ENCODE data around the gene TMEM123. TPM values are rescaled to one million over a fixed set of nuclear protein-coding genes. Genes with fewer than 3 reads are reported as not detected.
"Not testable (repeated sequence)": the region's sequence is repeated elsewhere in the genome, so short reads cannot be mapped to it uniquely, and the experiment has no call there.

Gene TMEM123
- total and polyA plus RNA-seq, 2 donors from 2014 or later: 57.0 to 143 TPM

DNA sequence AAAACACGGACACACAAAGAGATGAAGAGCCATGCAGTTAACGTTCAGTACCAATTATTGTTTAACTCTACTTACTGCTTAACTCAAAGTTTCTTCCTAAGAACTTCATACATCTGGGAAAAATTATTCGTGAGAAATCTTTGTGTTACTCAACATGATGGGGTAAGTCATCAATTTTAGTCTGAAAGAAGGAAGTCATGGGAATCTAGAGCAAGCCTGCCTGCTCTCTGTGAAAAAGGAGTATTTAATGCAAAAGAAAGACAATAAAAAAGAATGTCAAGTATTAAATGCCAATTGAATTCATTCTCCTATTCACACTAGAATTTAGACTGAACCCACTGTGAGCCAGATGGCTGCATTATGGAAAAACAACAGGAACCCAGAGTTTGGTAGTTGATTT lies 16.0 kb downstream of the TMEM123 start:
- Histone ChIP-seq H3K36me3 (ENCODE audit: control insufficient read depth in 2 of 3, insufficient read depth in 3 of 3, low read length in 3 of 3) (no peaks in the 10 kb centered on the region), H3K4me3 (ENCODE audit: low read length in 3 of 3) (no peak overlapping the region), H3K9ac (ENCODE audit: low read length in 3 of 3) (no peak overlapping the region), H3K27me3 (ENCODE audit: control insufficient read depth, insufficient read depth, low read length) (no peaks in the 10 kb centered on the region), H3K27ac (ENCODE audit: low read depth in 2 of 2, low read length in 2 of 2) (no peak overlapping the region), H3K4me1 (ENCODE audit: control insufficient read depth in 2 of 3, insufficient read depth in 2 of 3, low read depth in 1 of 3, low read length in 3 of 3) (no peaks in the 10 kb centered on the region), H3K9me3 (ENCODE audit: control insufficient read depth in 2 of 3, insufficient read depth in 1 of 3, low read length in 3 of 3) (no peaks in the 10 kb centered on the region)
- intact Hi-C loops (cut with DNase I): no loop called here
- no peak for DNase-seq
- TF ChIP-seq, protein P1, sequence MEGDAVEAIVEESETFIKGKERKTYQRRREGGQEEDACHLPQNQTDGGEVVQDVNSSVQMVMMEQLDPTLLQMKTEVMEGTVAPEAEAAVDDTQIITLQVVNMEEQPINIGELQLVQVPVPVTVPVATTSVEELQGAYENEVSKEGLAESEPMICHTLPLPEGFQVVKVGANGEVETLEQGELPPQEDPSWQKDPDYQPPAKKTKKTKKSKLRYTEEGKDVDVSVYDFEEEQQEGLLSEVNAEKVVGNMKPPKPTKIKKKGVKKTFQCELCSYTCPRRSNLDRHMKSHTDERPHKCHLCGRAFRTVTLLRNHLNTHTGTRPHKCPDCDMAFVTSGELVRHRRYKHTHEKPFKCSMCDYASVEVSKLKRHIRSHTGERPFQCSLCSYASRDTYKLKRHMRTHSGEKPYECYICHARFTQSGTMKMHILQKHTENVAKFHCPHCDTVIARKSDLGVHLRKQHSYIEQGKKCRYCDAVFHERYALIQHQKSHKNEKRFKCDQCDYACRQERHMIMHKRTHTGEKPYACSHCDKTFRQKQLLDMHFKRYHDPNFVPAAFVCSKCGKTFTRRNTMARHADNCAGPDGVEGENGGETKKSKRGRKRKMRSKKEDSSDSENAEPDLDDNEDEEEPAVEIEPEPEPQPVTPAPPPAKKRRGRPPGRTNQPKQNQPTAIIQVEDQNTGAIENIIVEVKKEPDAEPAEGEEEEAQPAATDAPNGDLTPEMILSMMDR (IDR thresholded peaks at IDR 0.05; ENCODE audit: borderline replicate concordance, extremely low read depth, insufficient read depth): no peak
- FAIRE-seq: no peak

DNA sequence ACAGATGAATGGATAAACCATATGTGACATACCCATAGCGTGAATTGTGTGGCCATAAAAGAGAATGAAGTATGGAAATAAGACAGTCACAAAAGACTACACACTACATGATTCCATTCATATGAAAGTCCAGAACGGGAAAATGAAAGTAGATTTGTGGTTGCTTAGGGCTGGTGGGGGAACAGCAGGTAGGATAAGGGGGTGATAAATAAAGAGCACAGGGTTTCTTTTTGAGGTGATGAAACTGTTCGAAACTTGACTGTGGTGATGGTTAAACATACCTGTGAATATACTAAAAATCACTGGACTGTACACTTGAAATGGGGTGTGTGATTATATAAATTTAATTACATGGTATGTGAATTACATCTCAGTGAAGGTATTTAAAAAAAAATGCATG lies 16.9 kb downstream of the TMEM123 start:
- intact Hi-C loops (cut with DNase I): no loop called here
- Histone ChIP-seq H3K4me1 (ENCODE audit: control insufficient read depth in 2 of 3, insufficient read depth in 2 of 3, low read depth in 1 of 3, low read length in 3 of 3) (no peaks in the 10 kb centered on the region), H3K9ac (ENCODE audit: low read length in 3 of 3) (no peak overlapping the region), H3K36me3 (ENCODE audit: control insufficient read depth in 2 of 3, insufficient read depth in 3 of 3, low read length in 3 of 3) (no peaks in the 10 kb centered on the region), H3K27me3 (ENCODE audit: control insufficient read depth, insufficient read depth, low read length) (no peaks in the 10 kb centered on the region), H3K9me3 (ENCODE audit: control insufficient read depth in 2 of 3, insufficient read depth in 1 of 3, low read length in 3 of 3) (no peaks in the 10 kb centered on the region), H3K27ac (ENCODE audit: low read depth in 2 of 2, low read length in 2 of 2) (no peak overlapping the region), H3K4me3 (ENCODE audit: low read length in 3 of 3) (no peak overlapping the region)
- DNase-seq (no peak), FAIRE-seq (no peak)
- TF ChIP-seq, protein P1 (IDR thresholded peaks at IDR 0.05; ENCODE audit: borderline replicate concordance, extremely low read depth, insufficient read depth): no peak

DNA sequence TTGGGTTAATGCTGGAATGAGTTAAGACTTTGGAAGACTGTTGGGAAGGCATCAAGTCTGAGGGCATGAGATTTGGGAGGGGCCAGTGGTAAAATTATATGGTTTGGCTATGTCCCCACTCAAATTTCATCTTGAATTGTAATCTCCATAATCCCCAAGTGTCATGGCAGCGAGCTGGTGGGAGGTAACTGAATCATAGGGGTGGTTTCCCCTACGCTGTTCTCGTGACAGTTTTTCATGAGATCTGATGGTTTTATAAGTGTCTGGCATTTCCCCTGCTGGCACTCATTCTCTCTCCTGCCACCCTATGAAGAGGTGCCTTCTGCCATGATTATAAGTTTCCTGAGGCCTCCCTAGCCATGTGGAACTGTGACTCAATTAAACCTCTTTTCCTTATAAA lies 19.0 kb downstream of the TMEM123 start:
- H3K4me3 ChIP-seq (ENCODE audit: low read length in 3 of 3); intact Hi-C loops (cut with DNase I); H3K27ac ChIP-seq (ENCODE audit: low read depth in 2 of 2, low read length in 2 of 2); H3K4me1 ChIP-seq (ENCODE audit: control insufficient read depth in 2 of 3, insufficient read depth in 2 of 3, low read depth in 1 of 3, low read length in 3 of 3); H3K36me3 ChIP-seq (ENCODE audit: control insufficient read depth in 2 of 3, insufficient read depth in 3 of 3, low read length in 3 of 3); DNase-seq; FAIRE-seq; H3K9me3 ChIP-seq (ENCODE audit: control insufficient read depth in 2 of 3, insufficient read depth in 1 of 3, low read length in 3 of 3); H3K9ac ChIP-seq (ENCODE audit: low read length in 3 of 3); H3K27me3 ChIP-seq (ENCODE audit: control insufficient read depth, insufficient read depth, low read length): not testable (repeated sequence)

DNA sequence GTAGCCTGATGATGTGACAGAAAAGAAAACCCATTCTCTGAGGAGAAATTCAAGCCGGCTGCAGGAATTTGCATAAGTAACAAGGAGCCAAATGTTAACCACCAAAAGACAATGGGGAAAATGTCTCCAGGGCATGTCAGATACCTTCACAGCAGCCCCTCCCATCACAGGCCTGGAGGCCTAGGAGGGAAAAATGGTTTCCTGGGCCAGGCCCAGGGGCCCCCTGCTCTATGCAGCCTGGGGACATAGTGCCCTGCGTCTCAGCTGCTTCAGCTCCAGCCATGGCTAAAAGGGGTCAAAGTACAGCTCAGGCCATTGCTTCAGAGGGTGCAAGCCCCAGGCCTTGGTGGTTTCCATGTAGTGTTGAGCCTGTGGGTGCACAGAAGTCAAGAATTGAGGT lies 20.0 kb downstream of the TMEM123 start:
- intact Hi-C loops (cut with DNase I); FAIRE-seq; H3K36me3 ChIP-seq (ENCODE audit: control insufficient read depth in 2 of 3, insufficient read depth in 3 of 3, low read length in 3 of 3); H3K4me3 ChIP-seq (ENCODE audit: low read length in 3 of 3); H3K27me3 ChIP-seq (ENCODE audit: control insufficient read depth, insufficient read depth, low read length); H3K9ac ChIP-seq (ENCODE audit: low read length in 3 of 3); H3K4me1 ChIP-seq (ENCODE audit: control insufficient read depth in 2 of 3, insufficient read depth in 2 of 3, low read depth in 1 of 3, low read length in 3 of 3); H3K27ac ChIP-seq (ENCODE audit: low read depth in 2 of 2, low read length in 2 of 2); H3K9me3 ChIP-seq (ENCODE audit: control insufficient read depth in 2 of 3, insufficient read depth in 1 of 3, low read length in 3 of 3); DNase-seq: not testable (repeated sequence)

DNA sequence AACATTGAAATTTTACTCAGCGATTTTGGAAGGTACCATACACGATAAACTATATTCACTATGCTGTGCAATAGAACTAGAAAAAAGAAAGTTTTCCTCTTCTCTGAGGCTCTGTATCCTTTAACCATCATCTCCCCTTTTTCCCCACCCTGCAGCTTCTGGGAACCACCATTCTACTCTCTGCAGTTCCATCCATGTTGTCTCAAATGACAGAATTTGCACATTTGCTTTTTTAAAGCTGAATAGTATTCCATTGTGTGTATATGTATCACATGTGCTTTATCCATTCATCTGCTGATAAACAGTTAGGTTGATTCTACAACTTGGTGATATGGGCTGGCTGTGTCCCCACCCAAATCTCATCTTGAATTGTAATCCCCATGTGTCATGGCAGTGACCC lies 21.2 kb downstream of the TMEM123 start:
- Histone ChIP-seq H3K4me1 (ENCODE audit: control insufficient read depth in 2 of 3, insufficient read depth in 2 of 3, low read depth in 1 of 3, low read length in 3 of 3) (peaks cover 2 to 6% (median 6%) of the 10 kb centered on the region in 3 donors), H3K9ac (ENCODE audit: low read length in 3 of 3) (no peak overlapping the region), H3K36me3 (ENCODE audit: control insufficient read depth in 2 of 3, insufficient read depth in 3 of 3, low read length in 3 of 3) (no peaks in the 10 kb centered on the region), H3K4me3 (ENCODE audit: low read length in 3 of 3) (no peak overlapping the region), H3K27ac (ENCODE audit: low read depth in 2 of 2, low read length in 2 of 2) (no peak overlapping the region), H3K27me3 (ENCODE audit: control insufficient read depth, insufficient read depth, low read length) (no peaks in the 10 kb centered on the region), H3K9me3 (ENCODE audit: control insufficient read depth in 2 of 3, insufficient read depth in 1 of 3, low read length in 3 of 3) (no peaks in the 10 kb centered on the region)
- TF ChIP-seq, protein P1 (IDR thresholded peaks at IDR 0.05; ENCODE audit: borderline replicate concordance, extremely low read depth, insufficient read depth): no peak
- DNase-seq (no peak), FAIRE-seq (no peak)
- intact Hi-C loops (cut with DNase I): no loop called here
